Measurements from ENCODE around the gene NAP1L4. TPM values are rescaled to one million over a fixed set of nuclear protein-coding genes. Genes with fewer than 3 reads are reported as not detected.

The NAP1L4 gene
- total RNA-seq, 1 donor from 2014 or later = 284 TPM

GRCh38 chr11:2931771-2932738, 60.1 kb downstream of the NAP1L4 start:
- H3K4me1 Mint-ChIP-seq (ENCODE audit: low read depth) = peaks cover 15% of the 10 kb centered on the region
- peaks cover 12% of the 10 kb centered on the region for H3K27me3 Mint-ChIP-seq (ENCODE audit: insufficient read depth)
- DNase-seq (ENCODE audit: low spot score) = no peak
- H3K36me3 Mint-ChIP-seq (ENCODE audit: low read depth) = no peaks in the 10 kb centered on the region
- H3K4me3 Mint-ChIP-seq = no peak overlapping the region
- intact Hi-C loops (cut with micrococcal nuclease) = loop anchor here (2.0 kb wide), 1 partner anchor 159 kb away; no protein-coding TSS in a partner anchor
- H3K27ac Mint-ChIP-seq = no peak overlapping the region
- no peaks in the 10 kb centered on the region for H3K9me3 Mint-ChIP-seq

GRCh38 chr11:2931420-2931746, 60.7 kb downstream of the NAP1L4 start:
- DNase-seq (ENCODE audit: low spot score) = no peak
- no peaks in the 10 kb centered on the region for H3K36me3 Mint-ChIP-seq (ENCODE audit: low read depth)
- peaks cover 15% of the 10 kb centered on the region for H3K4me1 Mint-ChIP-seq (ENCODE audit: low read depth)
- H3K4me3 Mint-ChIP-seq = no peak overlapping the region
- intact Hi-C loops (cut with micrococcal nuclease) = loop anchor here (2.0 kb wide), 1 partner anchor 159 kb away; no protein-coding TSS in a partner anchor
- H3K27me3 Mint-ChIP-seq (ENCODE audit: insufficient read depth) = peaks cover 12% of the 10 kb centered on the region
- no peaks in the 10 kb centered on the region for H3K9me3 Mint-ChIP-seq
- no peak overlapping the region for H3K27ac Mint-ChIP-seq

GRCh38 chr11:2930704-2931419, 61.3 kb downstream of the NAP1L4 start:
- H3K4me1 Mint-ChIP-seq (ENCODE audit: low read depth) = peaks cover 15% of the 10 kb centered on the region
- H3K4me3 Mint-ChIP-seq = peak overlapping the region; percentile 78
- intact Hi-C loops (cut with micrococcal nuclease) = loop anchor here (1.0 to 2.0 kb wide), 7 partner anchors 39 to 399 kb away; partner anchors contain the start of genes CDKN1C and NAP1L4
- H3K27me3 Mint-ChIP-seq (ENCODE audit: insufficient read depth) = peaks cover 12% of the 10 kb centered on the region
- no peak for DNase-seq (ENCODE audit: low spot score)
- H3K27ac Mint-ChIP-seq = peak overlapping the region; percentile 77
- H3K36me3 Mint-ChIP-seq (ENCODE audit: low read depth) = no peaks in the 10 kb centered on the region
- H3K9me3 Mint-ChIP-seq = no peaks in the 10 kb centered on the region

- Mint-ChIP-seq H3K4me1 (ENCODE audit: low read depth) (peaks cover 15% of the 10 kb centered on the region), H3K9me3 (no peaks in the 10 kb centered on the region), H3K4me3 (peak overlapping the region; percentile 78), H3K27ac (peak overlapping the region; percentile 89), H3K36me3 (ENCODE audit: low read depth) (no peaks in the 10 kb centered on the region), H3K27me3 (ENCODE audit: insufficient read depth) (peaks cover 12% of the 10 kb centered on the region)
- DNase-seq (ENCODE audit: low spot score) = no peak
- intact Hi-C loops (cut with micrococcal nuclease) = loop anchor here (1.0 to 2.0 kb wide), 9 partner anchors 28 to 530 kb away; partner anchors contain the start of genes CDKN1C, NAP1L4 and TSSC4
Observed at GRCh38 chr11:2929950-2930703, 62.0 kb downstream of the NAP1L4 start.

GRCh38 chr11:2929531-2929949, 62.6 kb downstream of the NAP1L4 start:
- H3K36me3 Mint-ChIP-seq (ENCODE audit: low read depth) = no peaks in the 10 kb centered on the region
- H3K4me1 Mint-ChIP-seq (ENCODE audit: low read depth) = peaks cover 15% of the 10 kb centered on the region
- peaks cover 12% of the 10 kb centered on the region for H3K27me3 Mint-ChIP-seq (ENCODE audit: insufficient read depth)
- no peaks in the 10 kb centered on the region for H3K9me3 Mint-ChIP-seq
- peak overlapping the region; percentile 78 for H3K4me3 Mint-ChIP-seq
- peak; percentile 47 for DNase-seq (ENCODE audit: low spot score)
- intact Hi-C loops (cut with micrococcal nuclease) = loop anchor here (1.0 kb wide), 2 partner anchors 27 to 529 kb away; partner anchors contain the start of gene TSSC4
- H3K27ac Mint-ChIP-seq = peak overlapping the region; percentile 89

- H3K27me3 Mint-ChIP-seq (ENCODE audit: insufficient read depth) = peaks cover 12% of the 10 kb centered on the region
- H3K27ac Mint-ChIP-seq = peak within 1 kb of the TSS; percentile 92
- H3K9me3 Mint-ChIP-seq = no peaks in the 10 kb centered on the region
- peaks cover 15% of the 10 kb centered on the region for H3K4me1 Mint-ChIP-seq (ENCODE audit: low read depth)
- peak; percentile 62 for DNase-seq (ENCODE audit: low spot score)
- H3K4me3 Mint-ChIP-seq = peak within 1 kb of the TSS; percentile 85
- intact Hi-C loops (cut with micrococcal nuclease) = loop anchor here (1.0 kb wide), 2 partner anchors 27 to 529 kb away; partner anchors contain the start of gene TSSC4
- H3K36me3 Mint-ChIP-seq (ENCODE audit: low read depth) = no peaks in the 10 kb centered on the region
Observed at GRCh38 chr11:2928605-2929530, 63.3 kb downstream of the NAP1L4 start, which contains the start of gene PHLDA2. Gene PHLDA2 (minus strand): TSS chr11:2929420. CDS start chr11:2929364, 56 bp downstream.

GRCh38 chr11:2927851-2928604, 64.1 kb downstream of the NAP1L4 start:
- Mint-ChIP-seq H3K4me1 (ENCODE audit: low read depth) (peaks cover 15% of the 10 kb centered on the region), H3K27me3 (ENCODE audit: insufficient read depth) (peaks cover 12% of the 10 kb centered on the region), H3K4me3 (peak overlapping the region; percentile 85), H3K27ac (peak overlapping the region; percentile 70), H3K36me3 (ENCODE audit: low read depth) (no peaks in the 10 kb centered on the region), H3K9me3 (no peaks in the 10 kb centered on the region)
- DNase-seq (ENCODE audit: low spot score) = no peak
- intact Hi-C loops (cut with micrococcal nuclease) = no loop called here

GRCh38 chr11:2927121-2927800, 64.9 kb downstream of the NAP1L4 start:
- DNase-seq (ENCODE audit: low spot score) = no peak
- no peaks in the 10 kb centered on the region for H3K36me3 Mint-ChIP-seq (ENCODE audit: low read depth)
- H3K4me3 Mint-ChIP-seq = peak overlapping the region; percentile 85
- no peak overlapping the region for H3K27ac Mint-ChIP-seq
- intact Hi-C loops (cut with micrococcal nuclease) = no loop called here
- H3K4me1 Mint-ChIP-seq (ENCODE audit: low read depth) = peaks cover 15% of the 10 kb centered on the region
- no peaks in the 10 kb centered on the region for H3K9me3 Mint-ChIP-seq
- peaks cover 12% of the 10 kb centered on the region for H3K27me3 Mint-ChIP-seq (ENCODE audit: insufficient read depth)

GRCh38 chr11:2926611-2927051, 65.5 kb downstream of the NAP1L4 start:
- Mint-ChIP-seq H3K27ac (no peak overlapping the region), H3K36me3 (ENCODE audit: low read depth) (no peaks in the 10 kb centered on the region), H3K4me3 (no peak overlapping the region), H3K27me3 (ENCODE audit: insufficient read depth) (peaks cover 12% of the 10 kb centered on the region), H3K9me3 (no peaks in the 10 kb centered on the region), H3K4me1 (ENCODE audit: low read depth) (peaks cover 15% of the 10 kb centered on the region)
- no peak for DNase-seq (ENCODE audit: low spot score)
- intact Hi-C loops (cut with micrococcal nuclease) = no loop called here

- Mint-ChIP-seq H3K27ac (no peak overlapping the region), H3K9me3 (no peaks in the 10 kb centered on the region)
Observed at GRCh38 chr11:2924821-2925675, 67.1 kb downstream of the NAP1L4 start.

More at GRCh38 chr11:2924821-2925675, 67.1 kb downstream of the NAP1L4 start:
- intact Hi-C loops (cut with micrococcal nuclease) = no loop called here
- H3K27me3 Mint-ChIP-seq (ENCODE audit: insufficient read depth) = peaks cover 12% of the 10 kb centered on the region
- H3K4me1 Mint-ChIP-seq (ENCODE audit: low read depth) = peaks cover 10% of the 10 kb centered on the region
- DNase-seq (ENCODE audit: low spot score) = no peak
- H3K4me3 Mint-ChIP-seq = no peak overlapping the region
- no peaks in the 10 kb centered on the region for H3K36me3 Mint-ChIP-seq (ENCODE audit: low read depth)

Data from activated T-helper 1 cell treated with anti-CD3 and anti-CD28 coated beads, Interleukin-12 subunit alpha, Interleukin-12 subunit beta, Interleukin-2, Interleukin-4 antibody, amounts not matched to agents 30 ng/mL and 10 ng/mL and 1 ng/mL, durations not matched to agents 14 hours and 24 hours and 36 hours (primary cell).